OCI-LY7 (cell line): ENCODE results near the gene GLIPR2. TPM values are rescaled to one million over a fixed set of nuclear protein-coding genes. Genes with fewer than 3 reads are reported as not detected.

Source experiments
- BruUV-seq: library from RNA; stranded (reverse); fragments of 400-500 nt; replicated peaks from 2 replicates; lab custom pipeline; 2021; lab: Mats Ljungman, UMichigan
- CTCF ChIA-PET: fragments of 300-600 bp; sonication (Branson Sonifier 250); formaldehyde crosslinking; loops from one replicate; lab custom pipeline; 2022; ENCODE audit warnings: antibody characterized with exemption; ENCODE audit not compliant: unreplicated experiment; lab: Charles Lee
- POLR2A ChIA-PET: fragments of 300-600 bp; sonication (Branson Sonifier 250); formaldehyde crosslinking; loops from one replicate; lab custom pipeline; 2022; ENCODE audit warnings: antibody characterized with exemption; lab: Charles Lee
- DNase-seq: peaks from one replicate; pipeline ENCODE4 v3.0.0-alpha.2; 2015; ENCODE audit warnings: low spot score
- H2AFZ ChIP-seq: fragments of 200-600 bp; sonication (generic), shearing (Covaris generic); 2 replicates; pipeline ENCODE4 v1.6.1; 2014; ENCODE audit warnings: mild to moderate bottlenecking, antibody characterized with exemption, low read length, moderate library complexity
- H3K27ac ChIP-seq: fragments of 200-600 bp; sonication (generic); 2 replicates; pipeline ENCODE4 v1.5.1; 2014; ENCODE audit warnings: mixed run types, low read depth, mild to moderate bottlenecking, moderate library complexity, low read length, inconsistent platforms; ENCODE audit not compliant: poor library complexity, severe bottlenecking
- H3K36me3 ChIP-seq: fragments of 200-600 bp; sonication (generic); 2 replicates; pipeline ENCODE4 v1.6.1; 2014; ENCODE audit warnings: mild to moderate bottlenecking, antibody characterized with exemption, low read length, moderate library complexity, mixed read lengths; ENCODE audit not compliant: insufficient read depth
- H3K4me1 ChIP-seq: fragments of 200-600 bp; sonication (generic); 2 replicates; pipeline ENCODE4 v1.5.1; 2014; ENCODE audit warnings: mild to moderate bottlenecking, low read length; ENCODE audit not compliant: insufficient read depth, poor library complexity, severe bottlenecking
- H3K4me2 ChIP-seq: fragments of 200-600 bp; sonication (generic); 2 replicates; pipeline ENCODE4 v1.6.1; 2014; ENCODE audit warnings: mild to moderate bottlenecking, low read length
- H3K4me3 ChIP-seq: fragments of 200-600 bp; sonication (generic); 2 replicates; pipeline ENCODE4 v1.5.1; 2014; ENCODE audit warnings: mild to moderate bottlenecking, low read depth, low read length; ENCODE audit not compliant: poor library complexity, severe bottlenecking
- H3K79me2 ChIP-seq: fragments of 200-600 bp; sonication (generic); 2 replicates; pipeline ENCODE4 v1.6.1; 2016; ENCODE audit warnings: low read depth, mild to moderate bottlenecking, low read length, moderate library complexity, mixed read lengths; ENCODE audit not compliant: insufficient read depth
- H3K9me2 ChIP-seq: fragments of 200-600 bp; sonication (generic); 2 replicates; pipeline ENCODE4 v1.6.1; 2016; ENCODE audit warnings: mild to moderate bottlenecking, low read length, mixed read lengths; ENCODE audit not compliant: insufficient read depth
- H3K9me3 ChIP-seq: fragments of 200-600 bp; sonication (generic); 2 replicates; pipeline ENCODE4 v1.6.1; 2014; ENCODE audit warnings: mild to moderate bottlenecking, mixed run types, low read length, mixed read lengths
- H4K20me1 ChIP-seq: fragments of 200-600 bp; sonication (generic); 2 replicates; pipeline ENCODE4 v1.6.1; 2014; ENCODE audit warnings: mild to moderate bottlenecking, antibody characterized with exemption, low read length, moderate library complexity, mixed read lengths; ENCODE audit not compliant: insufficient read depth
- EZH2phosphoT487 ChIP-seq: fragments of 200-600 bp; sonication (generic); IDR thresholded peaks from 2 replicates; pipeline ENCODE4 v1.6.1; 2018; ENCODE audit warnings: low read depth, borderline replicate concordance, mild to moderate bottlenecking, mixed run types, antibody characterized with exemption, low read length, moderate library complexity, mixed read lengths
- intact Hi-C: fragments of 100-400 bp; cut with micrococcal nuclease; formaldehyde crosslinking; loops from one replicate; pipeline ENCODE4 v1.10.0; 2022; ENCODE audit not compliant: unreplicated experiment
- total RNA-seq, 2 experiments: library from RNA; depleted of rRNA in 1 of 2; stranded (reverse); fragments of >200 nt in 1 of 2; shearing (Covaris generic) in 1 of 2; gene quantifications; 2 replicates each; pipeline ENCODE4 v1.2.3, GENCODE V29; 2014 to 2022
- TF ChIP-seq, protein P1 (sequence below): fragments of 200-600 bp; sonication (generic); conservative IDR thresholded peaks from 2 replicates; pipeline ENCODE4 v1.5.1; 2014; ENCODE audit warnings: mild to moderate bottlenecking, antibody characterized with exemption, low read length, moderate library complexity, mixed read lengths

Gene GLIPR2
- total RNA-seq, 2 experiments from 2014 or later: not detected

DNA sequence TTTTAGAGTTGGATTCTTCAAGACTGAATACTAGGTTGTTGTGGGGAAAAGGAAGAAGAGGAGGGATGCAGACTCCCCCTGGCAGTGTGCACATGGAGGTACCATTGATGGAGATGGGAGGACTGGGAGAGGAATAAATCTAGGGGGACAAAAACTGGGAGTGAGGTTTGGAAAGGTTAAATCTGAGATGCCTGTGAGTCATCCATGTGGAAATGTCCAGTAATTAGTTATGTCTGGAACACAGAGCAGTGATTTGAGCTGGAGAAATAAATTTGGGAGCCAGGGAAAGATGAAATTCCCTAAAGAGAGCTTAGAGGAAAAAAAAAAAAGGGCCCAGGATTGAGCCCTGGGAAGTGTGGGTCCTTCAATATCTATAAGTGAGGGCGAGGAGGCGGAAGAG lies 24.7 kb downstream of the GLIPR2 start:
- no peaks in the 10 kb centered on the region for H3K36me3 ChIP-seq
- no peak overlapping the region for H2AFZ ChIP-seq
- BruUV-seq: no TSS peak
- no peak for DNase-seq
- CTCF ChIA-PET: no interaction called here
- H3K27ac ChIP-seq: no peak overlapping the region
- intact Hi-C loops: loop anchor here (10.0 kb wide), 1 partner anchor 126 kb away; the partner anchor contains the start of gene RECK
- no peak overlapping the region for H3K4me3 ChIP-seq
- H4K20me1 ChIP-seq: no peaks in the 10 kb centered on the region
- POLR2A ChIA-PET: interaction anchor here (0.7 kb wide), 1 partner anchor 37 kb away, joined by 5 read pairs; no protein-coding TSS in a partner anchor
- H3K4me1 ChIP-seq: peaks cover 3% of the 10 kb centered on the region
- H3K9me3 ChIP-seq: 0 out of 2 replicates have a peak, but pooled peaks cover 4% of the 10 kb centered on the region
- no peaks in the 10 kb centered on the region for H3K9me2 ChIP-seq
- H3K79me2 ChIP-seq: no peaks in the 10 kb centered on the region
- TF ChIP-seq EZH2phosphoT487: no peak
- H3K4me2 ChIP-seq: no peak overlapping the region

DNA sequence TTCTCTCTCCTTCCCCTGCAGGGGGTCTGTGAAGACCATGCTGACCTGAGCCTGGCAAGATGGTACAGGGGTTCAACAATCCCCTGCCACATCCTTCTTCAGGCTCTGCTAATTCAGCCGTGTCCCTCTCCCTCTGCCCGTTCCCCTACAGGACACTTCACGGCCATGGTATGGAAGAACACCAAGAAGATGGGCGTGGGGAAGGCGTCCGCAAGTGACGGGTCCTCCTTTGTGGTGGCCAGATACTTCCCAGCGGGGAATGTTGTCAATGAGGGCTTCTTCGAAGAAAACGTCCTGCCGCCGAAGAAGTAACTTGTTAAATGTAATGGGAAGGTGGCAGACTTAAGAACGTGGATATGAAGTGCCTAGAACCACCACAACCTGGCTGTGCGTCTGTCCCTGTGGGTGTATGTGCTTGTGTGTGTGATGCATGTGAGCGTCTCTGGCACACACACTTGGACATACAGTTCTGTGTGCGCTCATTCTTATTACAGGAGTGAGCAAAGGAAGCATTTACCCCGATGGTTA lies 25.7 kb downstream of the GLIPR2 start:
- H3K4me2 ChIP-seq: no peak overlapping the region
- H3K9me3 ChIP-seq: no peaks in the 10 kb centered on the region
- no peaks in the 10 kb centered on the region for H4K20me1 ChIP-seq
- TF ChIP-seq, protein P1, sequence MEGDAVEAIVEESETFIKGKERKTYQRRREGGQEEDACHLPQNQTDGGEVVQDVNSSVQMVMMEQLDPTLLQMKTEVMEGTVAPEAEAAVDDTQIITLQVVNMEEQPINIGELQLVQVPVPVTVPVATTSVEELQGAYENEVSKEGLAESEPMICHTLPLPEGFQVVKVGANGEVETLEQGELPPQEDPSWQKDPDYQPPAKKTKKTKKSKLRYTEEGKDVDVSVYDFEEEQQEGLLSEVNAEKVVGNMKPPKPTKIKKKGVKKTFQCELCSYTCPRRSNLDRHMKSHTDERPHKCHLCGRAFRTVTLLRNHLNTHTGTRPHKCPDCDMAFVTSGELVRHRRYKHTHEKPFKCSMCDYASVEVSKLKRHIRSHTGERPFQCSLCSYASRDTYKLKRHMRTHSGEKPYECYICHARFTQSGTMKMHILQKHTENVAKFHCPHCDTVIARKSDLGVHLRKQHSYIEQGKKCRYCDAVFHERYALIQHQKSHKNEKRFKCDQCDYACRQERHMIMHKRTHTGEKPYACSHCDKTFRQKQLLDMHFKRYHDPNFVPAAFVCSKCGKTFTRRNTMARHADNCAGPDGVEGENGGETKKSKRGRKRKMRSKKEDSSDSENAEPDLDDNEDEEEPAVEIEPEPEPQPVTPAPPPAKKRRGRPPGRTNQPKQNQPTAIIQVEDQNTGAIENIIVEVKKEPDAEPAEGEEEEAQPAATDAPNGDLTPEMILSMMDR: no peak
- H3K4me1 ChIP-seq: peaks cover 3% of the 10 kb centered on the region
- no peak overlapping the region for H2AFZ ChIP-seq
- intact Hi-C loops: loop anchor here (10.0 kb wide), 1 partner anchor 127 kb away; the partner anchor contains the start of gene RECK
- no peaks in the 10 kb centered on the region for H3K36me3 ChIP-seq
- ChIA-PET CTCF (no interaction called here), POLR2A (interaction anchor here (0.7 kb wide), 2 partner anchors 91 to 540 kb away, joined by 4 to 5 read pairs; no protein-coding TSS in a partner anchor)
- no peaks in the 10 kb centered on the region for H3K9me2 ChIP-seq
- no TSS peak for BruUV-seq
- H3K27ac ChIP-seq: no peak overlapping the region
- no peak overlapping the region for H3K4me3 ChIP-seq
- DNase-seq: no peak
- no peaks in the 10 kb centered on the region for H3K79me2 ChIP-seq

DNA sequence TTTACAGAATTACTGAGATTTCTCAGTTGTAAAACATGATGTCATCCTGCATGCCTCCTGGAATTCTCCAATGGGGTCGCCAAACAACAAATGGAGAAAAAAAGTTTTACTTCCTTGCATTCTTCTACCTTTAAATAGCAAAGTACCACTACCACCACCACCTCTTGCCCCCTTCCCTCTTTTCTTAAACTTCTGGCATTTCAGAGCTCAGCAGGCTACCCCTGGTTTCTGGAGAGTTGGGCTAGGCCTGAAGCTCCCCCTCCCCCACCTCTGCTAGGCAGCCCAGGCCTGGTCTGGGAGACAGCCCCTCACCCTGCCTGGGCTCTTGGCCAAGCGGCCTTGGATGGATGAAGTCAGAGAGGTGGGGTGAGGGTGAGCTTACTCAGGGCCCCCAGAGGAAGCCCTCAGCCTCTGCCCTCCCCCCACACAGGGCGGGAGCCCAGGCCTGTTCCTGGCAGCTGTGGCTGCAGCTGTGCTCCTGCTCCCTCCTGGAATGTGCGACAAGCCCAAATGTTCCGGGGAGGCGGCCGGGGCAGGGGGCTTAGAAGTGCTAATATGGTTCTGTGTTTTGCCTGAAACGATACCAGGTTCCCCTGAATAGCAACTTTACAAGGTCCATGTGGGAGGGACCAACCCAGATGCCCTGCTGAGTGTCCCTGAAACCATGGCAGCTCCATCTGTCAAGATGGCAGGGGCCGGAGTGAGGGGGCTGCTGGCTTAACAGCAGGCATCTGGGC lies 26.7 kb downstream of the GLIPR2 start:
- DNase-seq: no peak
- CTCF ChIA-PET: no interaction called here
- POLR2A ChIA-PET: interaction anchor here (0.6 to 1.5 kb wide), 8 partner anchors 8 to 539 kb away, joined by 3 to 5 read pairs (median 4); partner anchors contain the start of gene CLTA
- no peak for TF ChIP-seq EZH2phosphoT487
- TF ChIP-seq, protein P1: no peak
- Histone ChIP-seq H3K79me2 (no peaks in the 10 kb centered on the region), H3K9me2 (no peaks in the 10 kb centered on the region), H3K4me3 (no peak overlapping the region), H3K27ac (no peak overlapping the region), H3K9me3 (no peaks in the 10 kb centered on the region), H3K4me2 (no peak overlapping the region), H2AFZ (no peak overlapping the region), H3K36me3 (no peaks in the 10 kb centered on the region), H4K20me1 (no peaks in the 10 kb centered on the region), H3K4me1 (peaks cover 3% of the 10 kb centered on the region)
- no TSS peak for BruUV-seq
- intact Hi-C loops: loop anchor here (10.0 kb wide), 1 partner anchor 128 kb away; the partner anchor contains the start of gene RECK
